ENCODE data around the gene NLRC5.

DNA sequence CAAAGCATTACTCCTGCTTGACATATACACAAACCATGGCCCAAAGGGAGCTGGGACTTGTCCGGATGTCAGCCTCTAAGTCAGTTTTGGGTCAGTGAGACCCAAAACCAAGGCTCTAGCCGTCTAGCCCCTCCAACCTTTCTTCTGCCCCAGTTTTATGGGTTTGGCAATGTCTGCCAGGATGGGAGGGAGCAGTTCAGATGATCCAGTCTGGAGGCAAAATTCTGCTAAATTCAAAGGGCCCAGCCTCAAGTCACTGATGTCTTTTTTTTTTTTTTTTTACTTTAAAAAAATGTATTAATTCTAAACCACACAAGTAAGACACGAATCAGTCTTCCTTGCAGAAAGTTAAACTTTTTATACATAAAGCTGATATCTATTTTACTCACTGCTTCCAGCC, 8.6 kb downstream of the NLRC5 start:
- no peak for TF ChIP-seq EZH2 (IDR thresholded peaks at IDR 0.05)
- TF ChIP-seq CTCF (IDR thresholded peaks at IDR 0.05): no peak

All from neural progenitor cell (in vitro differentiated cells).